Dermis lymphatic vessel endothelial cell (primary cell): Measurements from ENCODE around the gene TTC22. TPM values are rescaled to one million over a fixed set of nuclear protein-coding genes. Genes with fewer than 3 reads are reported as not detected.

Source experiments
- total RNA-seq: library from RNA; depleted of rRNA; stranded (reverse); fragments of >200 nt; gene quantifications from 2 replicates; pipeline ENCODE4 v1.2.1, GENCODE V29; 2014

The TTC22 gene
- under 0.01 and 0.09 TPM in 2 replicates for total RNA-seq

DNA sequence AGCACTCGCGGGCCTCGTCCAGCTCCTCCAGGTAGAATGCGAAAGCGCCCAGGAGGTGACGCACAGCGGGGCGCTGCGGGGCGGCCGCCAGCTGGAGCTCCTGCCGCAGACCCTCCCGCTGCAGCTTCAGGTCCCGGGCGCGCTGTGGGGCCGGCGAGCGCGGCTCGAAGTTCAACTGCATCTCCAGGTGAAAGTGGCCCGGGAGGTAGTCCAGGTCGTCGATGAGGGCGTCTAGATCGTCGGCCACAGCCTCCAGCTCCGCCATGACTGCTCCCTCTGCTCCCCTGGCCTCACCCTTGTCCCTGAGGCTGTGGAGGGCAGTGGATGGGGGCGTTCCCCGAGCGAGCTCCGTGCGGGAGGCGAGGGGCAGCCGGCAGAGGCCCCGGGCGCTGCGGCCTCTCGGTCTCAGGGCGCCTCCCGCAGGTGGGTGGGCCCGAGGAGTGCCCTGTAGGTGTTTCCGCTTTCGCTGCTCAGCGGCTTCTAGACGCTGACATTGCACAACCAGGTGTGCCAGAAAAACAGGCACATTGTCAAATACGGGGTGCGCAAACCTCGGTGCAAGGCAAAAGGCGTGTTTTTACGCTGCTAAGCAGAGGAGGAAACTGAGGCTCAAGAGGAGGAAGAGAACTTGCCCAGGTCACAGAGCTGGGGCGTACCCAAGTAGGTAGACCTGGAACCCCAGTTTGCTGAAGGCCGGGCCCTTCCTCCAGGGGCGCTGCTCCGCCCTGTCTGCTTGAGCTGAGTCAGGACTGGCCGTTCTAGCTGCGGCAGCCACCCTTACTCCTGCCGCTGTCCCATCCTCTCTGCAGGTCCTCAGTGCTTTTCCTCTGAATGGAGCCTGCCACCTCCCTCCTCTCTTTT, at the start of gene TTC22:
Gene TTC22, minus strand, starts transcription at position 425 of the 861 bp plus-strand sequence. Its CDS starts 160 bp downstream, at position 265.

DNA sequence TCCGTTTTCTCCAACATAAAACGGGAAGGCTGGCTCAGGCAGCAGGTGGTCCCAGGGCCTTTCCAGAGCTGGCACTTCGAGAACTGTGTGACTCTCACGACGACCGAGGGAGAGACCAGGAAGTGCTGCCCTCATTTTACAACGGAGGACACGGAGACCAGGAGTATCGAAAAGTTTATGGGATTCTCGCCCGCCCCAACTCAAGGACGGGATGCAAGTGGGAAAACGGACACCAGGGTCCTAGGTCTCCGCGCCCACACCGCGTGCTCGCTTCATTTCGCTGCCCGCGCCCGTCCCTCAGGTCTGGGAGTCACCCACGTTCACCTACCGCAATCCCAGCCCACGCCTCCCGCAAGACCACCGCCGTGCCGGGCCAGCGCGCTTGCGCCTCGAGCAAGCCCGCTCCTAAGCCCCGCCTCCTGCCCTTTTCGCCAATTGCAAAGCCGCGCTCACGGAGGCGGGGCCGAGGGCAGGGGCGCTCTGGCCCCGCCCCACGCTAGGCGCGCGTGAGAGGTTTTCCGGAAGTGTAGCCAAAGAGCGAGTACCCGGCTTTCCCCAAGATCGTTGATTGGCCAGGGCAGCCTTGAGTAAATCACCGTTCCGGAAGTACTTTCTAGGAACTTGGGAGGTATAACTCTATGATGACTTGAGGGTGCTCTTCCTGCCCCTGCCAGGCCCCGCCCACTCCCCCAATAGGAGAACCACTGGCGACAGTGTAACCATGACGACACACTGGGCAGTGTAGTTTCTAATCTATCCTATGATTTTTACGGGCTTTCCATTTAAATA, 36.8 kb downstream of the TTC22 start, which contains the start of gene PARS2:
Gene PARS2, minus strand, starts transcription at position 391 of the 789 bp plus-strand sequence. CDS start 5,362 bp downstream, outside the sequence.

Other genes starting within 250 kb of the TTC22 start
- gene FAM151A, start 177.8 kb downstream of the TTC22 start, total RNA-seq: not detected in 2 replicates
- gene MROH7, start 159.5 kb downstream of the TTC22 start, total RNA-seq: under 0.01 and 0.09 TPM in 2 replicates
- gene TTC4, start 85.5 kb downstream of the TTC22 start, total RNA-seq: 11.8 and 15.0 TPM in 2 replicates
- 3.3 and 4.0 TPM in 2 replicates for gene PARS2, start 36.8 kb downstream of the TTC22 start, total RNA-seq
- 33.3 and 37.3 TPM in 2 replicates for gene DHCR24, start 85.9 kb upstream of the TTC22 start, total RNA-seq
- not detected in 2 replicates for gene TMEM61, start 179.3 kb upstream of the TTC22 start, total RNA-seq
- not detected in 2 replicates for gene BSND, start 197.6 kb upstream of the TTC22 start, total RNA-seq
- under 0.01 and 0.22 TPM in 2 replicates for gene PCSK9, start 238.2 kb upstream of the TTC22 start, total RNA-seq